HCT116 (cell line): ENCODE measurements around the gene FBXL19. TPM values are rescaled to one million over a fixed set of nuclear protein-coding genes. Genes with fewer than 3 reads are reported as not detected.

Experiments
- ATAC-seq: fragments of 200-7000 bp; cut with Tn5 transposase; 2 replicates; pipeline ENCODE4 v1.9.1; 2020; ENCODE audit warnings: mild to moderate bottlenecking, moderate library complexity
- BruUV-seq: library from RNA; stranded (reverse); fragments of 400-500 nt; replicated peaks from 2 replicates; lab custom pipeline; 2021; lab: Mats Ljungman, UMichigan
- CTCF ChIA-PET: fragments of 300-600 bp; sonication (Branson Sonifier 250); formaldehyde crosslinking; loops from one replicate; lab custom pipeline; 2021; ENCODE audit warnings: antibody characterized with exemption; lab: Charles Lee
- POLR2A ChIA-PET: fragments of 300-600, 350-600 bp; sonication (Branson Sonifier 250); formaldehyde crosslinking; loops from one replicate; lab custom pipeline; 2021; ENCODE audit warnings: antibody characterized with exemption; lab: Charles Lee
- RAD21 ChIA-PET, 2 experiments: fragments of 300-600 bp; sonication (Branson Sonifier 250); formaldehyde crosslinking; loops; one replicate each; lab custom pipeline; 2023; ENCODE audit warnings: low total read pairs in 2 of 2; ENCODE audit not compliant: uncharacterized antibody in 2 of 2, unreplicated experiment in 2 of 2, low non-redundant PET in 1 of 2; lab: Charles Lee
- DNase-seq: peaks from one replicate; pipeline ENCODE4 v3.0.0-alpha.2; 2010; ENCODE audit warnings: low read depth, low spot score
- H2AFZ ChIP-seq: fragments of 200-600 bp; shearing (Covaris generic), sonication (generic); 2 replicates; pipeline ENCODE4 v1.6.1; 2017; ENCODE audit warnings: low read depth, mixed run types, mixed read lengths, antibody characterized with exemption, low read length; ENCODE audit not compliant: poor library complexity, severe bottlenecking
- H3K27ac ChIP-seq: 2 replicates; pipeline ENCODE4 v1.5.1; 2012; ENCODE audit warnings: low read depth, low read length
- H3K27me3 ChIP-seq: fragments of 200-600 bp; sonication (generic); 2 replicates; pipeline ENCODE4 v1.6.1; 2016; ENCODE audit warnings: mixed run types, low read length, mixed read lengths; ENCODE audit not compliant: insufficient read depth
- H3K36me3 ChIP-seq, 2 experiments: fragments of 200-500 bp in 1 of 2; fragments of 200-600 bp in 1 of 2; sonication (Bioruptor generic) in 1 of 2; sonication (generic) in 1 of 2; 2 replicates each; pipeline versions ENCODE4 v1.5.1 to v1.6.1; 2014 to 2016; ENCODE audit warnings: low read length in 2 of 2, inconsistent platforms in 1 of 2, mixed read lengths in 1 of 2, mixed run types in 1 of 2; ENCODE audit not compliant: insufficient read depth in 2 of 2, control insufficient read depth in 1 of 2
- H3K4me1 ChIP-seq, 2 experiments: fragments of 200-600 bp in 1 of 2; sonication (generic) in 1 of 2; 2 replicates each; pipeline versions ENCODE4 v1.5.1 to v1.6.1; 2012 to 2017; ENCODE audit warnings: low read length in 2 of 2, inconsistent platforms in 1 of 2, mild to moderate bottlenecking in 1 of 2, mixed read lengths in 1 of 2, mixed run types in 1 of 2, moderate library complexity in 1 of 2; ENCODE audit not compliant: insufficient read depth in 2 of 2, control insufficient read depth in 1 of 2
- H3K4me2 ChIP-seq: fragments of 200-600 bp; sonication (generic); 2 replicates; pipeline ENCODE4 v1.6.1; 2017; ENCODE audit warnings: mixed run types, low read length, mixed read lengths
- H3K4me3 ChIP-seq, 2 experiments: fragments of 200-600 bp in 1 of 2; sonication (generic) in 1 of 2; replicated peaks in 1 of 2; 2 replicates each; pipeline ENCODE4 v1.5.1; 2011 to 2016; ENCODE audit warnings: low read length in 2 of 2, control low read depth in 1 of 2, low read depth in 1 of 2, mild to moderate bottlenecking in 1 of 2, mixed read lengths in 1 of 2, mixed run types in 1 of 2
- H3K79me2 ChIP-seq: fragments of 200-600 bp; sonication (generic); 2 replicates; pipeline ENCODE4 v1.6.1; 2017; ENCODE audit warnings: mild to moderate bottlenecking, mixed run types, low read length, moderate library complexity, mixed read lengths; ENCODE audit not compliant: insufficient read depth
- H3K9ac ChIP-seq: fragments of 200-600 bp; sonication (generic); 2 replicates; pipeline ENCODE4 v1.6.1; 2016; ENCODE audit warnings: low read length, mixed read lengths
- H3K9me2 ChIP-seq: fragments of 200-600 bp; sonication (generic), shearing (Covaris generic); 2 replicates; pipeline ENCODE4 v1.6.1; 2017; ENCODE audit warnings: mixed run types, mild to moderate bottlenecking, moderate library complexity; ENCODE audit not compliant: insufficient read depth
- H3K9me3 ChIP-seq, 2 experiments: fragments of 200-500 bp in 1 of 2; fragments of 200-600 bp in 1 of 2; sonication (Bioruptor generic) in 1 of 2; sonication (generic) in 1 of 2; 2 replicates each; pipeline ENCODE4 v1.6.1; 2014 to 2017; ENCODE audit warnings: low read length in 2 of 2, mixed read lengths in 2 of 2, inconsistent platforms in 1 of 2, low read depth in 1 of 2, mild to moderate bottlenecking in 1 of 2, mixed run types in 1 of 2, moderate library complexity in 1 of 2; ENCODE audit not compliant: control insufficient read depth in 1 of 2, insufficient read depth in 1 of 2
- H4K20me1 ChIP-seq: fragments of 200-600 bp; sonication (generic), shearing (Covaris generic); 2 replicates; pipeline ENCODE4 v1.6.1; 2017; ENCODE audit warnings: mixed run types, mild to moderate bottlenecking, moderate library complexity; ENCODE audit not compliant: insufficient read depth
- CTCF ChIP-seq, 3 experiments: fragments of 200-600 bp in 1 of 3; sonication (generic) in 1 of 3; IDR thresholded peaks in 2 of 3; conservative IDR thresholded peaks in 1 of 3; 2 replicates each; pipeline ENCODE4 v1.5.1; 2012 to 2017; ENCODE audit warnings: low read depth in 2 of 3, low read length in 2 of 3, antibody characterized with exemption in 1 of 3, borderline replicate concordance in 1 of 3, control low read depth in 1 of 3, mild to moderate bottlenecking in 1 of 3, mixed read lengths in 1 of 3, mixed run types in 1 of 3, moderate library complexity in 1 of 3; ENCODE audit not compliant: insufficient read depth in 1 of 3
- EZH2 ChIP-seq: fragments of 200-600 bp; sonication (generic); IDR thresholded peaks from 2 replicates; pipeline ENCODE4 v1.6.1; 2017; ENCODE audit warnings: antibody characterized with exemption, mixed run types
- FOSL1 ChIP-seq: IDR thresholded peaks from 2 replicates; pipeline ENCODE4 v1.6.1; 2012; ENCODE audit warnings: low read depth
- MAX ChIP-seq: IDR thresholded peaks from 2 replicates; pipeline ENCODE4 v1.6.1; 2012
- ZNF274 ChIP-seq: fragments of 200-500 bp; sonication (Bioruptor generic); IDR thresholded peaks from 2 replicates; pipeline ENCODE4 v1.6.1; 2014; ENCODE audit warnings: mild to moderate bottlenecking, low read depth, low read length, inconsistent platforms
- intact Hi-C: fragments of 100-400 bp; cut with micrococcal nuclease; formaldehyde crosslinking; loops from 2 replicates; pipeline ENCODE4 v1.10.0; 2022
- total RNA-seq: library from RNA; stranded (reverse); gene quantifications from one replicate; pipeline ENCODE4 v1.2.1, GENCODE V29; 2021; ENCODE audit not compliant: unreplicated experiment

Gene FBXL19
- total RNA-seq, 1 experiment from 2014 or later: 45.2 TPM

- Histone ChIP-seq H3K9me3 (no peaks in the 10 kb centered on the region), H3K27me3 (no peaks in the 10 kb centered on the region), H4K20me1 (no peaks in the 10 kb centered on the region), H3K4me1 (peaks cover 21 to 43% of the 10 kb centered on the region in 2 experiments), H3K9ac (peak overlapping the region; percentile 82; the same call in 1 of the 2 replicates), H3K36me3 (peaks cover 0 to 6% of the 10 kb centered on the region in 2 experiments; a peak in 1 of 4 replicates), H3K4me3 (peak overlapping the region; percentile 65 to 77), H3K27ac (peak overlapping the region; percentile 96), H3K9me2 (no peaks in the 10 kb centered on the region), H2AFZ (no peak overlapping the region), H3K79me2 (peaks cover 3% of the 10 kb centered on the region; the same call in 1 of the 2 replicates), H3K4me2 (peak overlapping the region; percentile 99)
- intact Hi-C loops: loop anchor here (10.0 kb wide), 2 partner anchors 144 to 494 kb away; partner anchors contain the start of genes VKORC1 and ZNF843
- ChIA-PET CTCF (interaction anchor here (1.0 kb wide), 1 partner anchor 11 kb away, joined by 3 read pairs; no protein-coding TSS in a partner anchor), POLR2A (interaction anchor here (0.9 kb wide), 1 partner anchor 167 kb away, joined by 3 read pairs; the partner anchor contains the start of gene KAT8), RAD21 (no interaction called here)
- TSS peak; percentile 40 for BruUV-seq
- DNase-seq (no peak), ATAC-seq (no peak)
- TF ChIP-seq ZNF274: no peak
- no peak for TF ChIP-seq MAX
- no peak for TF ChIP-seq CTCF (IDR thresholded peaks at IDR 0.05 in 2 of 3, conservative IDR thresholded peaks at IDR 0.05 in 1 of 3; ENCODE audit: borderline replicate concordance in 1 of 3, insufficient read depth in 1 of 3, low read depth in 2 of 3, low read length in 2 of 3)
- TF ChIP-seq FOSL1: no peak
Observed at GRCh38 chr16:30950516-30951065, 27.2 kb downstream of the FBXL19 start.

GRCh38 chr16:30951193-30951592 is 27.8 kb downstream of the FBXL19 start:
- ChIA-PET CTCF (no interaction called here), POLR2A (no interaction called here), RAD21 (no interaction called here)
- Histone ChIP-seq H3K27ac (no peak overlapping the region), H3K9me2 (no peaks in the 10 kb centered on the region), H4K20me1 (no peaks in the 10 kb centered on the region), H3K9me3 (no peaks in the 10 kb centered on the region), H3K79me2 (peaks cover 3% of the 10 kb centered on the region; the same call in 1 of the 2 replicates), H3K4me3 (no peak overlapping the region), H3K4me2 (no peak overlapping the region; the same call in 1 of the 2 replicates), H3K27me3 (no peaks in the 10 kb centered on the region), H3K9ac (no peak overlapping the region), H3K36me3 (peaks cover 0 to 6% of the 10 kb centered on the region in 2 experiments; a peak in 1 of 4 replicates), H3K4me1 (peaks cover 21 to 43% of the 10 kb centered on the region in 2 experiments), H2AFZ (no peak overlapping the region)
- ATAC-seq (no peak), DNase-seq (no peak)
- TF ChIP-seq EZH2: no peak
- intact Hi-C loops: loop anchor here (10.0 kb wide), 2 partner anchors 144 to 494 kb away; partner anchors contain the start of genes VKORC1 and ZNF843
- no TSS peak for BruUV-seq
